ENCODE measurements around the gene EPHA3. TPM values are rescaled to one million over a fixed set of nuclear protein-coding genes. Genes with fewer than 3 reads are reported as not detected.
A peak's percentile ranks its signal among the peaks of the same experiment; 100 is the strongest.
"Not testable (repeated sequence)": the region's sequence is repeated elsewhere in the genome, so short reads cannot be mapped to it uniquely, and the experiment has no call there.

The EPHA3 gene
- total RNA-seq, 2 donors from 2014 or later, result 3.5 to 10.2 TPM

GRCh38 chr3:89332386-89332785 is 225.0 kb downstream of the EPHA3 start:
- Histone ChIP-seq H3K9me3 (no peaks in the 10 kb centered on the region), H3K4me1 (ENCODE audit: control insufficient read depth in 1 of 2, low read depth in 2 of 2) (no peaks in the 10 kb centered on the region), H3K27ac (no peak overlapping the region), H3K4me3 (no peak overlapping the region), H3K36me3 (no peaks in the 10 kb centered on the region), H3K27me3 (replicated peaks; ENCODE audit: insufficient read depth) (no peaks in the 10 kb centered on the region)
- ATAC-seq (ENCODE audit: insufficient number of reproducible peaks, low FRiP score, low read depth) (no peak), DNase-seq (ENCODE audit: low spot score) (no peak)
- TF ChIP-seq CTCF (IDR thresholded peaks at IDR 0.05), result no peak

- H3K36me3 ChIP-seq, result no peaks in the 10 kb centered on the region
- ATAC-seq (ENCODE audit: insufficient number of reproducible peaks, low FRiP score, low read depth) (no peak), DNase-seq (ENCODE audit: low spot score) (no peak)
- H3K9me3 ChIP-seq, result no peaks in the 10 kb centered on the region
- H3K27ac ChIP-seq, result no peak overlapping the region
- H3K27me3 ChIP-seq (replicated peaks; ENCODE audit: insufficient read depth), result no peaks in the 10 kb centered on the region
- H3K4me1 ChIP-seq (ENCODE audit: control insufficient read depth in 1 of 2, low read depth in 2 of 2), result no peaks in the 10 kb centered on the region
- no peak overlapping the region for H3K4me3 ChIP-seq
- TF ChIP-seq CTCF (IDR thresholded peaks at IDR 0.05), result no peak
Measured at GRCh38 chr3:89332793-89333192, 225.4 kb downstream of the EPHA3 start.

- no peak for ATAC-seq (ENCODE audit: insufficient number of reproducible peaks, low FRiP score, low read depth)
- H3K27ac ChIP-seq, result no peak overlapping the region
- no peaks in the 10 kb centered on the region for H3K9me3 ChIP-seq
- TF ChIP-seq CTCF (IDR thresholded peaks at IDR 0.05), result no peak
- no peaks in the 10 kb centered on the region for H3K36me3 ChIP-seq
- no peaks in the 10 kb centered on the region for H3K27me3 ChIP-seq (replicated peaks; ENCODE audit: insufficient read depth)
- H3K4me3 ChIP-seq, result no peak overlapping the region
- H3K4me1 ChIP-seq (ENCODE audit: control insufficient read depth in 1 of 2, low read depth in 2 of 2), result peaks cover 0 to 7% of the 10 kb centered on the region in 2 donors
- DNase-seq (ENCODE audit: low spot score), result no peak
Measured at GRCh38 chr3:89335693-89336092, 228.3 kb downstream of the EPHA3 start.

GRCh38 chr3:89340408-89340807 is 233.0 kb downstream of the EPHA3 start:
- no peaks in the 10 kb centered on the region for H3K36me3 ChIP-seq
- no peak for TF ChIP-seq CTCF (IDR thresholded peaks at IDR 0.05)
- H3K27me3 ChIP-seq (replicated peaks; ENCODE audit: insufficient read depth), result no peaks in the 10 kb centered on the region
- peak; percentile 45 for ATAC-seq (ENCODE audit: insufficient number of reproducible peaks, low FRiP score, low read depth)
- peaks cover 7 to 12% of the 10 kb centered on the region in 2 donors for H3K4me1 ChIP-seq (ENCODE audit: control insufficient read depth in 1 of 2, low read depth in 2 of 2)
- H3K9me3 ChIP-seq, result no peaks in the 10 kb centered on the region
- DNase-seq (ENCODE audit: low spot score), result no peak
- H3K4me3 ChIP-seq, result no peak overlapping the region
- H3K27ac ChIP-seq, result no peak overlapping the region

GRCh38 chr3:89344076-89344475 is 236.7 kb downstream of the EPHA3 start:
- H3K4me3 ChIP-seq, result no peak overlapping the region
- ATAC-seq (ENCODE audit: insufficient number of reproducible peaks, low FRiP score, low read depth), result no peak
- H3K27me3 ChIP-seq (replicated peaks; ENCODE audit: insufficient read depth), result no peaks in the 10 kb centered on the region
- no peak for TF ChIP-seq CTCF (IDR thresholded peaks at IDR 0.05)
- no peaks in the 10 kb centered on the region for H3K9me3 ChIP-seq
- no peak overlapping the region for H3K27ac ChIP-seq
- no peaks in the 10 kb centered on the region for H3K36me3 ChIP-seq
- DNase-seq (ENCODE audit: low spot score), result no peak
- H3K4me1 ChIP-seq (ENCODE audit: control insufficient read depth in 1 of 2, low read depth in 2 of 2), result peaks cover 7 to 12% of the 10 kb centered on the region in 2 donors

GRCh38 chr3:89350935-89351334 is 243.5 kb downstream of the EPHA3 start:
- not testable (repeated sequence) for H3K9me3 ChIP-seq; H3K4me1 ChIP-seq (ENCODE audit: control insufficient read depth in 1 of 2, low read depth in 2 of 2); H3K27me3 ChIP-seq (replicated peaks; ENCODE audit: insufficient read depth); H3K4me3 ChIP-seq; H3K27ac ChIP-seq; DNase-seq (ENCODE audit: low spot score); H3K36me3 ChIP-seq; ATAC-seq (ENCODE audit: insufficient number of reproducible peaks, low FRiP score, low read depth)

Measured in thoracic aorta (tissue), 2 donors.